SU-DHL-6 (cell line): ENCODE results near the gene EHMT2.

Source experiments
- EZH2phosphoT487 ChIP-seq: fragments of 200-600 bp; sonication (generic), shearing (Covaris generic); conservative IDR thresholded peaks from 2 replicates; pipeline ENCODE4 v1.6.1; 2018; ENCODE audit warnings: mild to moderate bottlenecking, antibody characterized with exemption, low read length, moderate library complexity, mixed read lengths
- TF ChIP-seq, protein P1 (sequence below): fragments of 200-600 bp; sonication (generic); IDR thresholded peaks from one replicate; pipeline ENCODE4 v1.5.1; 2017; ENCODE audit warnings: antibody characterized with exemption, mild to moderate bottlenecking, low read length, moderate library complexity; ENCODE audit not compliant: insufficient read depth, poor library complexity, severe bottlenecking

DNA sequence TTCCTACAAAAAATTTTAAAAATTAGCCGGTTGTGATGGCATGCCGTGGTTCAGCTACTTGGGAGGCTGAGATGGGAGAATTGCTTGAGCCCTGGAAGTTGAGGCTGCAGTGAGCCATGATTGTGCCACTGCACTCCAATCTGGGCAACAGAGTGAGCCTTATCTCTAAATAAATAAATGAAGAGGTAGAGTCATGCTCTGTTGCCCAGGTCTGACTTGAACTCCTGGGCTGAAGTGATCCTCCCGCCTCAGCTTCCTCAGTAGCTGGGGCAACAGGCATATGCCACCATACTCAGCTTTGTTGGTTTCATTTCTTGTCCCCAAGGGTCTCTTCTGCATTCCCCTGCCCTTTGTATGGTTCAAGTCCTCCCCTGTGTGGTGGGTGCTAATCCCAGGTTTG, 53.0 kb downstream of the EHMT2 start:
- TF ChIP-seq, protein P1, sequence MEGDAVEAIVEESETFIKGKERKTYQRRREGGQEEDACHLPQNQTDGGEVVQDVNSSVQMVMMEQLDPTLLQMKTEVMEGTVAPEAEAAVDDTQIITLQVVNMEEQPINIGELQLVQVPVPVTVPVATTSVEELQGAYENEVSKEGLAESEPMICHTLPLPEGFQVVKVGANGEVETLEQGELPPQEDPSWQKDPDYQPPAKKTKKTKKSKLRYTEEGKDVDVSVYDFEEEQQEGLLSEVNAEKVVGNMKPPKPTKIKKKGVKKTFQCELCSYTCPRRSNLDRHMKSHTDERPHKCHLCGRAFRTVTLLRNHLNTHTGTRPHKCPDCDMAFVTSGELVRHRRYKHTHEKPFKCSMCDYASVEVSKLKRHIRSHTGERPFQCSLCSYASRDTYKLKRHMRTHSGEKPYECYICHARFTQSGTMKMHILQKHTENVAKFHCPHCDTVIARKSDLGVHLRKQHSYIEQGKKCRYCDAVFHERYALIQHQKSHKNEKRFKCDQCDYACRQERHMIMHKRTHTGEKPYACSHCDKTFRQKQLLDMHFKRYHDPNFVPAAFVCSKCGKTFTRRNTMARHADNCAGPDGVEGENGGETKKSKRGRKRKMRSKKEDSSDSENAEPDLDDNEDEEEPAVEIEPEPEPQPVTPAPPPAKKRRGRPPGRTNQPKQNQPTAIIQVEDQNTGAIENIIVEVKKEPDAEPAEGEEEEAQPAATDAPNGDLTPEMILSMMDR: no peak
- no peak for TF ChIP-seq EZH2phosphoT487
